ENCODE data around the gene PROSER3. TPM values are rescaled to one million over a fixed set of nuclear protein-coding genes. Genes with fewer than 3 reads are reported as not detected.

The PROSER3 gene
- total and polyA plus RNA-seq, 2 donors (not counting 1 experiment from before 2014, with no cell fraction given): 26.0 to 61.0 TPM

- DNase-seq: peak; percentile 70
- Mint-ChIP-seq H3K27ac (peak overlapping the region; percentile 63), H3K4me1 (peaks cover 34% of the 10 kb centered on the region), H3K9me3 (ENCODE audit: insufficient read depth) (no peaks in the 10 kb centered on the region), H3K4me3 (peak overlapping the region; percentile 74), H3K27me3 (peaks cover 17% of the 10 kb centered on the region)
- Histone ChIP-seq H3K36me3 (replicated peaks in 1 of 2; ENCODE audit: control extremely low read depth in 1 of 2, control insufficient read depth in 1 of 2, extremely low read depth in 1 of 2, insufficient read depth in 2 of 2, low read length in 1 of 2) (peaks cover 0 to 26% of the 10 kb centered on the region in 2 experiments), H3K4me3 (ENCODE audit: control extremely low read depth in 1 of 5, extremely low read depth in 1 of 5, insufficient read depth in 1 of 5, low read depth in 2 of 5, low read length in 4 of 5) (no peak overlapping the region), H2AFZ (ENCODE audit: insufficient read depth, low read depth, low read length, poor library complexity, severe bottlenecking) (peak overlapping the region; percentile 82), H4K20me1 (ENCODE audit: control insufficient read depth, insufficient read depth, low read length, poor library complexity, severe bottlenecking) (peaks cover 4% of the 10 kb centered on the region), H3K27ac (ENCODE audit: low read length in 2 of 2) (no peak overlapping the region), H3K27me3 (replicated peaks in 1 of 4; ENCODE audit: control extremely low read depth in 1 of 4, control insufficient read depth in 3 of 4, insufficient read depth in 4 of 4, low read length in 3 of 4) (peaks cover 0 to 26% (median 10%) of the 10 kb centered on the region in 4 experiments), H3K79me2 (ENCODE audit: control insufficient read depth, insufficient read depth, low read length) (peaks cover 23% of the 10 kb centered on the region), H3K9me3 (ENCODE audit: control extremely low read depth in 1 of 3, control insufficient read depth in 2 of 3, insufficient read depth in 1 of 3, low read length in 2 of 3) (peaks cover 0 to 10% (median 0%) of the 10 kb centered on the region in 3 donors), H3K4me1 (ENCODE audit: control insufficient read depth in 2 of 2, insufficient read depth in 2 of 2, low read length in 2 of 2) (peaks cover 24 to 35% of the 10 kb centered on the region in 2 donors), H3K9ac (ENCODE audit: low read length) (no peak overlapping the region), H3K4me2 (replicated peaks; ENCODE audit: low read depth, low read length, poor library complexity, severe bottlenecking) (peak overlapping the region; percentile 98)
- ChIA-PET CTCF (interaction anchor here (1.3 kb wide), 1 partner anchor 15 kb away, joined by 3 read pairs; no protein-coding TSS in a partner anchor), POLR2A (interaction anchor here (2.2 kb wide), 1 partner anchor 11 kb away, joined by 17 read pairs; the partner anchor contains the start of genes PSENEN and U2AF1L4)
- no peak for ATAC-seq (ENCODE audit: low read depth)
- 33% methylated on average over 74 of the region's 74 CpGs for WGBS (ENCODE audit: insufficient coverage)
- TF ChIP-seq CTCF (IDR thresholded peaks at IDR 0.05): no peak
- intact Hi-C loops (cut with micrococcal nuclease): loop anchor here (5.0 kb wide), 1 partner anchor 63 kb away; no protein-coding TSS in a partner anchor
These were observed 2.2 kb upstream of the PROSER3 start for GRCh38 chr19:35755550-35756376.

Data from B cell (primary cell).